GM06990 (cell line): Measurements from ENCODE around the gene MCU.

Experiments used
- DNase-seq: peaks from one replicate; pipeline ENCODE4 v3.0.0-alpha.2; 2011; ENCODE audit not compliant: insufficient read length; ENCODE audit errors: extremely low read depth
- H3K27me3 ChIP-seq: replicated peaks from 2 replicates; pipeline ENCODE4 v1.6.0; 2011; ENCODE audit warnings: low read length; ENCODE audit not compliant: control insufficient read depth, insufficient read depth
- H3K36me3 ChIP-seq: 2 replicates; pipeline ENCODE4 v1.5.1; 2011; ENCODE audit warnings: low read length; ENCODE audit not compliant: control insufficient read depth, insufficient read depth
- H3K4me3 ChIP-seq: replicated peaks from 2 replicates; pipeline ENCODE4 v1.5.1; 2011; ENCODE audit warnings: low read depth, mild to moderate bottlenecking, control low read depth, low read length
- CTCF ChIP-seq: IDR thresholded peaks from 2 replicates; pipeline ENCODE4 v1.5.1; 2011; ENCODE audit warnings: low read length, control low read depth, mild to moderate bottlenecking, inconsistent platforms; ENCODE audit not compliant: insufficient read depth, poor library complexity, severe bottlenecking

Gene MCU

GRCh38 chr10:72728462-72728861 lies 36.5 kb downstream of the MCU start:
- no peak for TF ChIP-seq CTCF
- no peaks in the 10 kb centered on the region for H3K36me3 ChIP-seq
- DNase-seq = no peak
- no peak overlapping the region for H3K4me3 ChIP-seq
- no peaks in the 10 kb centered on the region for H3K27me3 ChIP-seq

GRCh38 chr10:72729528-72729927 lies 37.6 kb downstream of the MCU start:
- peak; percentile 24 for DNase-seq
- no peak for TF ChIP-seq CTCF
- H3K4me3 ChIP-seq = no peak overlapping the region
- H3K36me3 ChIP-seq = no peaks in the 10 kb centered on the region
- H3K27me3 ChIP-seq = no peaks in the 10 kb centered on the region

GRCh38 chr10:72730479-72730878 lies 38.5 kb downstream of the MCU start:
- Histone ChIP-seq H3K27me3 (no peaks in the 10 kb centered on the region), H3K4me3 (no peak overlapping the region), H3K36me3 (no peaks in the 10 kb centered on the region)
- DNase-seq = no peak
- TF ChIP-seq CTCF = no peak

- H3K4me3 ChIP-seq = no peak overlapping the region
- TF ChIP-seq CTCF = no peak
- no peaks in the 10 kb centered on the region for H3K27me3 ChIP-seq
- DNase-seq = no peak
- H3K36me3 ChIP-seq = no peaks in the 10 kb centered on the region
These were observed 40.0 kb downstream of the MCU start for GRCh38 chr10:72731916-72732419.

GRCh38 chr10:72732521-72732920 lies 40.6 kb downstream of the MCU start:
- Histone ChIP-seq H3K27me3 (no peaks in the 10 kb centered on the region), H3K36me3 (no peaks in the 10 kb centered on the region), H3K4me3 (no peak overlapping the region)
- DNase-seq = no peak
- TF ChIP-seq CTCF = no peak

GRCh38 chr10:72733989-72734388 lies 42.0 kb downstream of the MCU start:
- TF ChIP-seq CTCF = no peak

More at GRCh38 chr10:72733989-72734388, 42.0 kb downstream of the MCU start:
- H3K4me3 ChIP-seq = no peak overlapping the region
- DNase-seq = no peak
- no peaks in the 10 kb centered on the region for H3K27me3 ChIP-seq
- no peaks in the 10 kb centered on the region for H3K36me3 ChIP-seq
